ENCODE measurements around the gene PPT2.
"Not testable (repeated sequence)": the region's sequence is repeated elsewhere in the genome, so short reads cannot be mapped to it uniquely, and the experiment has no call there.

The PPT2 gene

DNA sequence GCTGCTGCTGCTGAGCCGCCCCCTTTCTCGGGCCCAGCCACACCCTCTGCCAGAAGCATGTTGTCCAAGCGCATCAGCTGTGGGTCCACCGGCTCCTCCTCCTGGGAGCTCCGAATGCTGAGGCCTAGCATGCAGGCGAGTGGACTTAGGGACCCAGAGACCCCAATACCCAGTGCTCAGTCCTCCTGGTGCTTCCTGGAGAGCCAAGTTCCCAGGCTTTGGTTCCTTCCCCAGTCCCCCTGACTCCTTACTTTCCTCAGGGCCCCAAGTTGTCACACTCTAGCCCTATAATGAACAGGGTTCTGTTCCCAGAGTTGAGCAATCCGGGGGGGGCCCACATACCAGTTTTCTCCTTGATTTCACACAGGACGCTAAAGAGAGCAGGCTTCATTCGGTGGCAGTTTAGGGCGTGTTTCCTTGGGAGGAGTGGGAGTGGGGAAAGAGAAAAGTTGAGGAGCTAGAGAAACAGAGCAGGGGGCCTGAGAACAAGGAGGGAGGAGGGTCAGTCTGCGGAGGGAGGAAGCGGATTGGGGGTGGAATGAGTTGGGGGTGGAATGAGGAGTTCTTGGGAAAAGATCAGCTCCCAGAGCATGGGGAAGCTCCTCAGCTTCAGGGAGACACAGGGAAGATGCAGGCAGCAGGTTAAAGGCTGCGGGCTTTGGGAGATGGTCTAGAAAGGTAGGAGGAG is 34.6 kb downstream of the PPT2 start:
- in situ Hi-C loops (cut with MboI; ENCODE audit: low sequenced_read_pairs), result no loop called here

DNA sequence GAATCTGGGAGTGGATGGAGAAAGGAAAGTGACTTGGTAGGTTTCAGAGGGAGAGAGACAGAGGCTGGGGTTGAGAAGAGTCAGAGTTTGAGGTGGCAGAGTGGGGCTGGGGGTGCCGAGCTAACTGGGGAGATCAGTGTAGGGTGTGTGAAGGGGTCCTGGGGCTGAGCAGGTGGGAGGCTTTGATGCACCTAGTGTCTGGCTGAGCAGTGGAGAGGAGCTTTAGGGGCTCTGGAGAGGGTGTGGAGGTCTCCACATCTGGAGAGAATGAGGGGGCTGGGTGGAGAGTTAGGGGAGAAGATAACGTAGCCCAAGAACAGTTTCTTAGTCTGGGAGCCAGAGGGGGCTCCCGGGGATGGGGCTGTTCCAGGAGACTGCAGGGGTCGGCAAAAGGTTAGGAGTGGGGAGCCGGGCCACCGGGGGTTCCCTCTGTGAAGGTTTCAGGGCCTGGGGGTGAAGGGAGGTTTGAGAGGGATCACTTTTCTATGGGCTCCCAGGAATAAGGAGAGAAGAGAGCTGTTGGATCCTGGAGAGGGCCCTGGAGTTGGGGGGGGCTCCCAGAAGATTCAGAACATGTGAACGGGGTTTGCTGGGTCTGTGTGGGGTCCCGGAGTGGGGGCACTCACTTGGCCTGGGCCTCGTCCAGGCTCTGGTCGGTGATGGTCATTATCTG is 35.3 kb downstream of the PPT2 start:
- in situ Hi-C loops (cut with MboI; ENCODE audit: low sequenced_read_pairs), result no loop called here

DNA sequence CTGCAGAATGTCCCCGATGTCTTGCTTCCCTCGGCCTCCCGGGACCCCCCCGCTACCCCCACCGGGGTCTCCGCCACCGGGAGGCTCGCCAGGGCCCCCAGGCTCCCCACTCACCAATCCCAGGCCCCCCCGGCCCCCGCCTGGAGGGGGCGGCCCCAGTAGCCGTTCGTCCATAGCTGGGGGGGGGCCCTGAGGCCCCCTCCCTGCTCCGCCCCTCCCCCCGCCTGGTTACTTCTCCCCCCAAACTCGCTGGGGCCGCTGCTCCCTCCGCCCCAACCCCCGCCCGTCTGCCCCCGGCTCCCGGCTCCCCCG is 35.8 kb downstream of the PPT2 start:
- in situ Hi-C loops (cut with MboI; ENCODE audit: low sequenced_read_pairs), result no loop called here

DNA sequence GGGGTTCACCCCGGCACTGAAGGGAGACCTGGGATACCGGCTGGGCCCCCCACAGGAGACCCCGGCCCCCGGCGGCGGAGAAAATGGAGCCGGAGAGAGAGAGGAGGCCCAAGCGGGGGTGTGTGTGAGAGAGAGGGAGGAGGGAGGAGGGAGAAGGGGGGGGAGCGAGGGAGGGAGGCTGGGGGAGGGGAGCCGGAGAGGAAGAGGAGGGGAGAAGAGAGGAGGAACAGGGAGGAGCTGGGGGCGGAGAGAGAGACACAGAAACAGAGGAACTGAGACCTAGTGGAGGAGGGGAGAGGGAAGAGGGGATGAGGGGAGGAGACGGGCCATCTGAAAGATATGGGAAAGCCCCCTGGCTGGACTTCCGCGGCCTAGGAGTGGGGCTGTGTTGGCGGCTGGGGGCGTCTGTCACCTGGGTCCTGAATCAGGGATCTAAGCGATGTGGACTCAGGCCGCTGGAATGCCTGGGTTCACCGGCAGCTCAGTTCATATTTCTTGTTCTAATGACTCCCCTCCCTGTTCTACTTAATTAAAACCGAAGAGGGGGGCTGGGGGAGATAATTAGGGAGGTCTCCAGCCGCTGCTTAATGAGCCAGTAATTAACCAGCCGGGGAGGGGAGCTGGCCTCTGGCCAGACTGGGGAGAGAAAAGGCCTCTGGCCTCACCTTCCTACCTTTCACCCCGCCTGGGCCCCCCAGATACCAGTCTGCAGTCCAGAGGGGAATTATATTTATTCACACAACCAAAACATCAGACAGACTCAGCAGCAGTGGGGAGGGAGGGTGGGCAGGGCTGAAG is 36.3 kb downstream of the PPT2 start, which contains the start of gene PBX2:
Gene PBX2, minus strand, starts transcription at position 149 of the 798 bp plus-strand sequence. CDS start 287 bp downstream, outside the sequence.
- in situ Hi-C loops (cut with MboI; ENCODE audit: low sequenced_read_pairs), result no loop called here

DNA sequence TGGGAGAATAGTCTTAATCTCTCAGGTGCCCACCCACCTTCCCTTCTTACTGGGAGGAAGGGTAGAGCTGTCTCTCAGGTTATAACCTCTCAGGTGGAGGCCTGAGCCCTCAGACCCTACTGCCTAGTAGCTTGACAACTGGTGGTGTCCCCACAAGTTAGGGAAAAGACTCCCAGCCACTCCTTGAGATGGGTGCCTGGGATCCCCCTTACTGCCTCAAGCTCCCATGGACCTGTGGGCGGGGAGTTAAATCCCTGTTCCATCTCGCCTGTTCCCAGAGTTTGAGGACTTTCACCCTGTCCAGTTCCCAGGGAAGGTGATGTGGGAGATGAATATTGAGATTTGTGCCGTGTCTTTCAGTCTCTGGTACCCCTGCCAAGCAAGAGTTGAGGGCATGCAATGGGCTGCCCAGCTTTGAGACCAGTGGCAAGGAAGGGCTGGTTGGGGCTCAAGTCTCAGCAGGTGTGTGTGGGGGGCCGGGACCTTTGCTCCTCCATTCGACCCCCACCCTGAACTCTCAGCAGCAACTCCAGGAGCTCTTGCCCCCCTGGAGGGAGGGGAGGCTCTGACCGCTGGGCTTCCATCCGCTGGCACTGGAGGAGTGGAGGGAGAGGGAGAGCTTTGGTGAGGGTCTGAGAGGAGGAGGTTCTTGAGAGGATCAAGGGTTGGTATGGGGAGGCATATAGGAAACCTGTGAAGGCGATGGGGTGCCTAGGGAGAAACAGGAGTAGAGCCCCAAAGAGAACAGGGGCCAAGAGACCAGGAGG is 37.2 kb downstream of the PPT2 start:
- in situ Hi-C loops (cut with MboI; ENCODE audit: low sequenced_read_pairs), result no loop called here

- in situ Hi-C loops (cut with MboI; ENCODE audit: low sequenced_read_pairs), result no loop called here
These were observed 38.0 kb downstream of the PPT2 start for GRCh38 chr6:32191696-32192607.

DNA sequence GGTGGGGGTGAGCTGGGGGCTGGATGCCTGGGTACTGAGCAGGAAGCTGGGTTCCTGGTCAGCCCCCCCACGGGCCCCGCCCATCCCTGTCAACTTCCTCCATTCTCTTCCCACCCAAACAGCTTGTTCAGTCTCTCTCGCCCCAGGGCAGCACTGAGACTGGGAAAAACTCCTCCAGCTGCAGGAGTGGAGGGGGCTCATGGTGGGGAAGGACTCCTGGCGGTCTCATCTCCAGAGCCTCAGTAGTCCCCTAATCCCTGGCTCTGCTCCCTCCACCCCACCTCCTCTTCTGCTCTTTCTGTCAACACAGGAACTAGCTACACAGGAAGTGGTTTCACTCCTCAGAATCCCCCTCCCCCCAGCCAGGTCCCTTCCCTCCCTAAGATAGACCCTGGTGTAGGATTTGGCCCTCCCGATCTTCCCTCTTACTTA is 38.7 kb downstream of the PPT2 start, which contains the start of gene GPSM3:
Gene GPSM3, minus strand, starts transcription at position 36 of the 432 bp plus-strand sequence. CDS start 130 bp downstream, outside the sequence.
- in situ Hi-C loops (cut with MboI; ENCODE audit: low sequenced_read_pairs), result no loop called here

DNA sequence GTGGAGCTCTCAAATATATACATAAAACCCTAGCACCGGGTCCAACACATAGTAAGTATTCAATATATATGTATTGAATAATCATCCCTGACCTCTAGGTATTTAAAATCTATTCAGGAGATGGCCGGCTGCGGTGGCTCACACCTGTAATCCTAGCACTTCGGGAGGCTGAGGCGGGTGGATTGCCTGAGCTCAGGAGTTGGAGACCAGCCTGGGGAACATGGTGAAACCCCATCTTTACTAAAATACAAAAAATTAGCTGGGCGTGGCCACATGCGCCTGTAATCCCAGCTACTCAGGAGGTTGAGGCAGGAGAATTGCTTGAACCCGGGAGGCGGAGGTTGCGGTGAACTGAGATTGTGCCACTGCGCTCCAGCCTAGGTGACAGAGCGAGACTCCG is 39.2 kb downstream of the PPT2 start:
- in situ Hi-C loops (cut with MboI; ENCODE audit: low sequenced_read_pairs), result not testable (repeated sequence)

GRCh38 chr6:32194388-32194787 is 40.4 kb downstream of the PPT2 start:
- in situ Hi-C loops (cut with MboI; ENCODE audit: low sequenced_read_pairs), result no loop called here

DNA sequence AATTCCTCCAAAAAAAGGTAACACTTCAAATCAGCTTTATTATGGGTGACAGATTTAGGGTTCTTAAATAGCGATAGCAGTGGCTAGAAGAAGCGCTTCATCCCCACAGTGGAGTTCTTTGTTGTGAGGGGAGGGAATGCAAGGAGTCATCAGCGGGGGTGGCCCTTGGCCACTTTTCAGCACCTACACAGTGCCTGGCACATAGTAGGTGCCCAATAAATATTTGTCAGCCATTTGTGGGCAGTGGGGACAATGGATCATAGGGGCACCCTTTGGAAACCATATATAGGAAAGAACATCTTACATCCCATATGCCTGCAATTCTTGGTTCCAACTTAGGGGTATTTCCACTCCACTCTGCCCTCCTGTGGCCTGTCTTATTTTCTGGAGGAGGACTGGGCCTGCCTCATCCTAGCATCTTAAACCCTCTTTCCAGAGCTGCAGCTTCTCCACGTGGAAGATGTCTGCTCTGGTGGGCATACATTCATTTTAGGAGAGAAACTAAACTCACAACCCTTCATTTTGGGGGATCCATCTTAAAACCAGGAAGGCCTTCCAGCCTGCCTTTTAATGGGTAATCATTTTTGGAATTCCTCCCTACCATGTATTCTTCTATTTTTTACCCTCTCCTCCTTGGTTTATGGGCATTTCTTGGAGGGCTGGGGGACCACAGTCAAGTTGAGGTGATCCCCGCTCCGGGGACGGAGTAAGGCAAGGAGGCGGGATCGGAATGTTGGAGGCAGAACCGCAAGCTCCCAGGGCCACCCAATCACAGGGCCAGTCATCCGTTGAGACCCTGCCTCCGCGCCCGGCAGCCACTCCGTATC is 41.1 kb downstream of the PPT2 start:
- in situ Hi-C loops (cut with MboI; ENCODE audit: low sequenced_read_pairs), result no loop called here

DNA sequence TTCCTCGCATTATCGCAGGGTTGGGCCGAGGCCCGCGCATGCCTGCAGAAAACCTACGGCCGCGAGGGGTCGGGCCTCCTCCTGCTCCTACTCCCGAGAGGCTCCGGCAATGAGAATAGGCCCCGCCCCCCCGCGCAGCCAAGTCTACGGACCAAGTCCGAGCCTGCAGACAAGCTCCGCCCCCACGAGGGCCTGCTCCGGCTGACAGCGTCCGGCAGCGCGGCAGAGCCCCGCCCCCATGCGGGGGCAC is 41.6 kb downstream of the PPT2 start:
- in situ Hi-C loops (cut with MboI; ENCODE audit: low sequenced_read_pairs), result no loop called here

DNA sequence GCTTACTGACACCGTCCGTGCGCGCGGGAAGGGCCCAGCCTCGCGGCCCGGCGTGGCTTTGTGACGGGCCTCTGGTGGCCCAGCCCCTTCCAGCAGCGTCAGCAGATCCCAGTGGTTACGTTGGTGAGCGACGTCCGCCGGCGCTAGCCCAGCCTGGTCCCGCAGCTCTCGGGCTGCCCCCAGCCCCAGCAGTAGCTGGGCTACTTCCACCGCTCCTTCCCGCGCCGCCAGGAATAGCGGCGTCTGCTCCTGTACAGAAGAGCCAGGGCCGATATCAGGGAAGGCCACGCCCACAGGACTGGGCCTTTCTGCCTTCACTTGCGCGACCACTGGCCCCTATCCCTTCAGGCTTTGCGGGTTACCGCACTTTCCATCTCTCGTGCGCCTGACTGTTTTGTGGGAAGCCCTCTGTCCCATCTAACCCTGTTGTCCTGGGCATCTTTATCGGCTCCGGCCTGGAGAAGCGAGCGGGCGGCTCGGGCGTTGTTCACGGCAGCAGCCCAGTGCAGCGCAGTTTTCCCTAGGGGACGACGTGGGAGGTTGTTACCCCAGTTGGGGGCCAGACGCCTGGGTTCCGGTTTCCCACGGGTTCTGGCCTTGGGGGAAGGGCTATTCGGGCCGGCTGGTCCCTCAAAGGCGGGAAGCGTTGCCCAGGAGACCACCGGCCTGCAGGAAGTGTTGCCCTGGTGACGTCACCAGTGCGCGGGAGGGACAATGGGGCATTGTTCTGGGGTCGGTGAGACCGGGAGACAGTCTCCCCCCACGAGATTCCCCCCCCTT is 42.2 kb downstream of the PPT2 start:
- in situ Hi-C loops (cut with MboI; ENCODE audit: low sequenced_read_pairs), result no loop called here

DNA sequence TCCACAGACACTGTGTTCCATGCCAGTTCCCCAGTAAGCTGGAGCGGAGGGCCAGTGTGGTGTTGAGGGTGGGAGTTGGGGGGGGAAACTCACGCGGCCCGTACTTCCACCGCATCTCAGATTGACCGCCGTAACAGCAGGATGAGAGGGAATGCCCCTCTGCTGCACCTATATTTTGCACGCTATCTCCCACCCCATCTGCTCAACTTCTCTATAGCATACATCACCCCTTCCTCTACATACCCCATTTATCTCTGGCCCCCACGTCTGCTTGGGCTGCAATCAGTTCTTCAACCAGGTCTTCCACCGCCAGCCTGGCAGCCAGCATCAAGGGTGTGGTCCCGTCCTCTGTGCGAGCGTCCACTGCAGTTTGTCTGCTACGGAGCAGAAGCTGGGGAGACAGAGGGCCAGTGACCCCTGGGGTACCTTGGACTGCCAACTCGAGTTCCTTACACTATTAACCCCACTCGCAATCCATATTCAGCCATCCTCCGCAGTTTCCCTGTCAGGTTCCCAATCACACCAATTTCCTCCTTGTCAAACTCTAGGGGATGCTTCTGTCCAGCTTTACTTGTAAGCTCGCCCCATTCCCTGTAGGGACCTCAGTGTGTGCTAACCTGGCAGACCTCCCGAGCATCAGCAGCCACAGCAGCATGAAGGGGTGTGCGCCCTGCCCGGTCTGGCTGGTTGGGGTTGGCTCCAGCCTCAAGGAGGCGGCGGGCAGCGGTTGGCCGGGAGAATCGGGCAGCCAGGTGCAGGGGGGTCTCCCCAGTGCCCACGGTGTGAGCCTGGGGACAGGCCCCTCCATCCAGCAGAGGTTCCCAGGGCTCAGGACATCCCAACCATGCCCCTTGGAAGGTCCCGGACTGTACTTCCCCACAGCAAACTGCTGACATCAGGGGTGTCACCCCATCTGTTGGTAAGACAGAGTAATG is 43.0 kb downstream of the PPT2 start:
- in situ Hi-C loops (cut with MboI; ENCODE audit: low sequenced_read_pairs), result no loop called here

DNA sequence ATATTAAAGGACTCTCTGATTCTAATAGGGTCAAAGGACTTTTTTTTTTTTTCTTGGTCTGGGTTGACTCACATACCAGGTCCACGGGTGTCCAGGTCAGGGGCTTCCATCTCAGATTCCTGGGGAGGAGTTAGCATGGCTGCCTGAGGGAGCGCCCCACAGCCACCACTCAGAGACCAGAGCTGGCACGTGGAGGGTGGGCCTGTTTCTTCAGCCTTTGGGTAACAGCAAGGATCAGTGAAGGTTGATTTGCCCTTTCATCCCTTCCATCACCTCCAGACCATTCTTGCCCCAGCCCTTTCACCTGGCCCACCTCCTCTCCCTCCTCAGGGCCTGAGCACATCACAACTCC is 44.4 kb downstream of the PPT2 start:
- in situ Hi-C loops (cut with MboI; ENCODE audit: low sequenced_read_pairs), result no loop called here

DNA sequence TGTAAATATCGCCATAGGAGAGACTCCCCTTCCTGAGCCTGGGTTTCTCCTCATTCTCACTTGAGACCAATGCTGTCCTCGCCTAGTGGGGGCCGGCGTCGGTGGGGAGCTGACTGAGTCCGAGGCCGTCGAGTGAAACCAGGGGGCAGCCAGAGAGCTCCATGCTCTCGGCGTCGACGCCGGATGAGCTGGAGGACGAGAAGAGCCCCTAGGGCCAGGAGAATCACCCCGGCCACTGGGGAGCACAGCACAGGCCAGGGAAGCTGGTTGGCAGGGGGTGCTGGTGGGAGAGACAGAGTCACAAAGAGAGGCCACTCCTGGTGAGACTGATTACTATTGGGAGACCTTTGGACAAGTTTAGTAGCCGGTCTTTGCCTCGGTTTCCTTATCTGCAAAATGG is 44.9 kb downstream of the PPT2 start:
- in situ Hi-C loops (cut with MboI; ENCODE audit: low sequenced_read_pairs), result no loop called here

- in situ Hi-C loops (cut with MboI; ENCODE audit: low sequenced_read_pairs), result no loop called here
These were observed 47.0 kb downstream of the PPT2 start for GRCh38 chr6:32200711-32201475.

DNA sequence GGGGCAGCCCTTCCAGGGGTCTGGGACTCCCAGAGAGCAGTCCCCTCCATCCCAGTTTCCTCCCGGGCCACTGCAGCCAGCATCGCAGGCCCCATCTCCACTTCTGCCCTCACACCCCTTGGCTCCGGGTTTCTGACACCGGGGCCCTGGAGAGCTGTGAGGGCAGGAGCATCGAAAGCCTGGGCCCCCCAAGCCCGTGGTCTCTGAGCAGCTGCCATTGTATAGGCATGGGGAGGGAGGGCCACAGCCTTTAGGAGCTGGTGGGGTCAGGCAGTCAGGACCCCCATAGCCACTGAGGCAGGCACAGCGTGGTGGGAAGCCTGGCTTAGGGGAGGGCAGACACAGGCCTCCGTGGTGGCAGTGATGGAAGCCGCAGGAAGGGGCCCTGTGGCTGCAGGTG is 48.2 kb downstream of the PPT2 start:
- in situ Hi-C loops (cut with MboI; ENCODE audit: low sequenced_read_pairs), result no loop called here
